Kidney (tissue), 14 donors: ENCODE data around the gene ELK3. TPM values are rescaled to one million over a fixed set of nuclear protein-coding genes. Genes with fewer than 3 reads are reported as not detected.

Source experiments
- DNase-seq, 5 donors: peaks; one replicate each; pipeline ENCODE4 v3.0.0-alpha.2; 2013 to 2020
- FAIRE-seq: peaks from 2 replicates; lab custom pipeline; 2012; peaks lifted over from hg19 to GRCh38; lab: Jason Lieb, UNC
- H3K27ac ChIP-seq, 2 donors: one replicate each; pipeline ENCODE4 v1.7.0; 2013; ENCODE audit warnings: low read depth in 2 of 2, low read length in 2 of 2, inconsistent platforms in 1 of 2
- H3K27me3 ChIP-seq: one replicate; pipeline ENCODE4 v1.7.1; 2013; ENCODE audit warnings: low read length, inconsistent platforms; ENCODE audit not compliant: control insufficient read depth, insufficient read depth
- H3K36me3 ChIP-seq, 3 donors: one replicate each; pipeline versions ENCODE4 v1.7.0 to v1.7.1; 2013; ENCODE audit warnings: low read length in 3 of 3, control low read depth in 1 of 3, inconsistent platforms in 1 of 3; ENCODE audit not compliant: insufficient read depth in 3 of 3, control insufficient read depth in 2 of 3
- H3K4me1 ChIP-seq, 3 donors: one replicate each; pipeline versions ENCODE4 v1.7.0 to v1.7.1; 2013; ENCODE audit warnings: low read length in 3 of 3, inconsistent platforms in 1 of 3, low read depth in 1 of 3; ENCODE audit not compliant: control insufficient read depth in 2 of 3, insufficient read depth in 2 of 3
- H3K4me3 ChIP-seq, 3 donors: one replicate each; pipeline versions ENCODE4 v1.7.0 to v1.8.1; 2013; ENCODE audit warnings: low read length in 3 of 3, control low read depth in 1 of 3, inconsistent platforms in 1 of 3
- H3K9ac ChIP-seq, 3 donors: one replicate each; pipeline versions ENCODE4 v1.7.0 to v1.7.1; 2013; ENCODE audit warnings: low read length in 3 of 3, control low read depth in 1 of 3, inconsistent platforms in 1 of 3
- H3K9me3 ChIP-seq, 3 donors: one replicate each; pipeline versions ENCODE4 v1.7.0 to v1.7.1; 2013; ENCODE audit warnings: low read length in 3 of 3, control low read depth in 1 of 3, inconsistent platforms in 1 of 3; ENCODE audit not compliant: control insufficient read depth in 2 of 3, insufficient read depth in 1 of 3
- CTCF ChIP-seq: IDR thresholded peaks from 3 replicates; pipeline ENCODE4 v1.5.1; 2012; ENCODE audit warnings: mild to moderate bottlenecking, moderate library complexity, borderline replicate concordance; ENCODE audit not compliant: insufficient read depth; ENCODE audit errors: extremely low read depth
- intact Hi-C: fragments of 100-400 bp; cut with DNase I; formaldehyde crosslinking; loops from one replicate; pipeline ENCODE4 v1.11.1; 2022
- polyA plus RNA-seq: library from polyadenylated mRNA; stranded (reverse); fragments of 350-450 nt; fragmentation: Illumina TruSeq; extraction: RNeasy Lipid Tissue Mini Kit (QIAGEN cat#74804); gene quantifications from one replicate; pipeline ENCODE4 v1.2.3, GENCODE V29; 2014; ENCODE audit warnings: low read depth, low replicate concordance; ENCODE audit not compliant: insufficient read depth
- total RNA-seq: library from RNA; stranded (reverse); fragmentation: NEBNext Ultra II Directional; extraction: Animal tissue kit (Norgen Biotek cat#: 25700); gene quantifications from one replicate; pipeline ENCODE4 v1.2.1, GENCODE V29; 2021
- donor health status: control.
- donor health status: control.
- donor health status: control.
- donor health status: control.
- donor health status: control.
- donor health status: DM: yes; HTN: yes; CAD: no.
- donor health status: Normal renal cell carcinoma (clear cell type).

ELK3 gene
- total and polyA plus RNA-seq, 2 donors from 2014 or later = 10.5 to 59.5 TPM

- H3K9ac ChIP-seq = no peak overlapping the region
- no peak for TF ChIP-seq CTCF
- H3K27ac ChIP-seq = no peak overlapping the region
- no peak overlapping the region for H3K4me3 ChIP-seq
- no peaks in the 10 kb centered on the region for H3K36me3 ChIP-seq
- intact Hi-C loops = no loop called here
- no peaks in the 10 kb centered on the region for H3K27me3 ChIP-seq
- no peaks in the 10 kb centered on the region for H3K9me3 ChIP-seq
- H3K4me1 ChIP-seq = no peaks in the 10 kb centered on the region
- DNase-seq = no peak
- FAIRE-seq = no peak
Measured at GRCh38 chr12:96152164-96152563, 42.0 kb upstream of the ELK3 start.

GRCh38 chr12:96153131-96153725 lies 40.9 kb upstream of the ELK3 start:
- Histone ChIP-seq H3K9ac (no peak overlapping the region), H3K4me1 (no peaks in the 10 kb centered on the region), H3K9me3 (no peaks in the 10 kb centered on the region), H3K4me3 (no peak overlapping the region), H3K27me3 (no peaks in the 10 kb centered on the region), H3K27ac (no peak overlapping the region), H3K36me3 (no peaks in the 10 kb centered on the region)
- no peak for TF ChIP-seq CTCF
- DNase-seq (no peak), FAIRE-seq (no peak)
- intact Hi-C loops = no loop called here

- no peak for DNase-seq
- H3K27me3 ChIP-seq = no peaks in the 10 kb centered on the region
- H3K4me3 ChIP-seq = no peak overlapping the region
- no peaks in the 10 kb centered on the region for H3K9me3 ChIP-seq
- no peak for FAIRE-seq
- H3K9ac ChIP-seq = no peak overlapping the region
- H3K36me3 ChIP-seq = no peaks in the 10 kb centered on the region
- intact Hi-C loops = no loop called here
- no peak for TF ChIP-seq CTCF
- no peak overlapping the region for H3K27ac ChIP-seq
- H3K4me1 ChIP-seq = no peaks in the 10 kb centered on the region
Measured at GRCh38 chr12:96155181-96155580, 39.0 kb upstream of the ELK3 start.

GRCh38 chr12:96155781-96156180 lies 38.4 kb upstream of the ELK3 start:
- Histone ChIP-seq H3K36me3 (no peaks in the 10 kb centered on the region), H3K9me3 (no peaks in the 10 kb centered on the region), H3K9ac (no peak overlapping the region), H3K4me1 (no peaks in the 10 kb centered on the region), H3K4me3 (no peak overlapping the region), H3K27me3 (no peaks in the 10 kb centered on the region), H3K27ac (no peak overlapping the region)
- DNase-seq (no peak), FAIRE-seq (no peak)
- no peak for TF ChIP-seq CTCF
- intact Hi-C loops = no loop called here
